Pancreas (tissue), 10 donors: Measurements from ENCODE around the gene WNT5A. TPM values are rescaled to one million over a fixed set of nuclear protein-coding genes. Genes with fewer than 3 reads are reported as not detected.

Experiments used
- ATAC-seq, 4 donors: fragments of 200-7000 bp; cut with Tn5 transposase; one replicate each; pipeline versions ENCODE4 v1.8.0 to v1.9.1; 2020; ENCODE audit warnings: mild to moderate bottlenecking in 4 of 4, moderate library complexity in 4 of 4
- DNase-seq, 6 donors: peaks; one replicate each; pipeline ENCODE4 v3.0.0-alpha.2; 2020
- FAIRE-seq: peaks from 2 replicates; lab custom pipeline; 2012; peaks lifted over from hg19 to GRCh38; lab: Jason Lieb, UNC
- H3K27ac ChIP-seq, 4 donors: fragments of 200-600 bp; sonication (generic); 1 replicate in 3 of 4; 2 replicates in 1 of 4; pipeline versions ENCODE4 v1.5.0 to v1.8.0; 2020
- H3K27me3 ChIP-seq, 4 donors: fragments of 200-600 bp; one replicate each; pipeline ENCODE4 v1.8.0; 2021
- H3K36me3 ChIP-seq, 3 donors: fragments of 200-600 bp; sonication (generic) in 1 of 3; one replicate each; pipeline versions ENCODE4 v1.5.0 to v1.8.0; 2020 to 2021
- H3K4me1 ChIP-seq, 3 donors: fragments of 200-600 bp; one replicate each; pipeline ENCODE4 v1.8.0; 2021
- H3K4me3 ChIP-seq, 4 donors: fragments of 200-600 bp; sonication (generic) in 2 of 4; one replicate each; pipeline versions ENCODE4 v1.5.0 to v1.8.0; 2020 to 2021
- H3K9me3 ChIP-seq, 4 donors: fragments of 200-600 bp; one replicate each; pipeline ENCODE4 v1.8.0; 2021
- WGBS, 2 donors: extraction: QIAGEN DNeasy Blood & Tissue Kit; methylation state at CpG; one replicate each; pipeline ENCODE4 v1.1.7; 2013; 5-methylcytosine and 5-hydroxymethylcytosine counted together
- intact Hi-C, 3 donors: fragments of 100-400 bp; cut with DNase I; formaldehyde crosslinking; loops; one replicate each; pipeline versions ENCODE4 v1.11.1 to v1.14.2; 2022
- polyA plus RNA-seq, 2 donors: library from polyadenylated mRNA; stranded (reverse); fragments of 200-250 nt; gene quantifications; one replicate each; pipeline ENCODE4 v1.2.3, GENCODE V29; 2013
- total RNA-seq, 6 donors: library from RNA; stranded (reverse); fragmentation: NEBNext Ultra II Directional in 4 of 6; extraction: Animal tissue kit (Norgen Biotek cat#: 25700) in 4 of 6; gene quantifications; one replicate each; pipeline versions ENCODE4 v1.2.1 to v1.2.4, GENCODE V29; 2021 to 2023
- TF ChIP-seq, protein P1 (sequence below), 4 donors: fragments of 200-600 bp; sonication (generic) in 3 of 4; IDR thresholded peaks; one replicate each; pipeline versions ENCODE4 v1.5.0 to v1.8.0; 2021; ENCODE audit warnings: antibody characterized with exemption in 4 of 4
- donor health status: healthy with polysubstance abuse.
- donor health status: DM: no; HTN: no; CAD: no; lungs with moderate emphysema.
- donor health status: DM: no; HTN: no; CAD: no.
- donor health status: control.
- donor health status: control.
- donor health status: Bipolar disorder and iron deficiency.
- donor health status: DM: yes; HTN: yes; CAD: no.
- donor health status: DM: no; HTN: no; CAD: no.
- donor health status: DM: no; HTN: no; CAD: no.
- donor health status: DM: yes; HTN: yes; CAD: no.

Gene WNT5A
- total RNA-seq: 1 to 10 TPM; 2.4 to 8.9 (median 5.6) TPM
- polyA plus RNA-seq: 1 to 10 TPM; 1.2 to 1.3 TPM

GRCh38 chr3:55486857-55487380 is at the start of gene WNT5A:
Gene WNT5A (minus strand): TSS chr3:55487306. CDS start chr3:55486985, 321 bp downstream.
- intact Hi-C loops: loop anchor here in 1 of 3 donors (10.0 kb wide), 2 partner anchors 258 to 408 kb away; no protein-coding TSS in a partner anchor
- 1% methylated on average over 49 to 52 of the region's 52 CpGs for WGBS, 2 donors

DNA sequence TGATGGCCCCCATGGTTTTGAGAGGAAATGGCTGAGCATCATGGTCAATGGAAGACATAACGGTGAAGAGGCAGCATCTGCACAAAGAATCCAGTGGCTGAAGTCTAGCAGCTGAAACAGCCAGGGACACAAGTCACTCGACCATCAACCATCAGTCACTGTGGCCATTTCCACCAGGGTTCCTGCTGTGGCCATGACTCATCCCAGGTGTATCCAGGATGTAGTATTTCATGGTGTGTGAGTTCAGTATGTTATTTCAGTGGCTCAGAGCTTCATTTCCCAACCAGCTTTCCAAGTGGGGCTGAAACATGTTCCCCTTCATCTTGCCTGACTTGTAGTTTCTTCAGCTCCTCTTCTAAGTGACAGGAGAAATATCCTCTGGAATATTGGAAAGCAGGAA is 47.8 kb upstream of the WNT5A start:
- no peaks in the 10 kb centered on the region for H3K27me3 ChIP-seq
- no peaks in the 10 kb centered on the region for H3K36me3 ChIP-seq
- H3K4me3 ChIP-seq: no peak overlapping the region
- no peak overlapping the region for H3K27ac ChIP-seq
- no peak for ATAC-seq
- FAIRE-seq: no peak
- no peaks in the 10 kb centered on the region for H3K4me1 ChIP-seq
- 83 to 93% methylated on average over 2 of the region's 2 CpGs for WGBS, 2 donors
- no peaks in the 10 kb centered on the region for H3K9me3 ChIP-seq
- intact Hi-C loops: no loop called here
- TF ChIP-seq, protein P1, sequence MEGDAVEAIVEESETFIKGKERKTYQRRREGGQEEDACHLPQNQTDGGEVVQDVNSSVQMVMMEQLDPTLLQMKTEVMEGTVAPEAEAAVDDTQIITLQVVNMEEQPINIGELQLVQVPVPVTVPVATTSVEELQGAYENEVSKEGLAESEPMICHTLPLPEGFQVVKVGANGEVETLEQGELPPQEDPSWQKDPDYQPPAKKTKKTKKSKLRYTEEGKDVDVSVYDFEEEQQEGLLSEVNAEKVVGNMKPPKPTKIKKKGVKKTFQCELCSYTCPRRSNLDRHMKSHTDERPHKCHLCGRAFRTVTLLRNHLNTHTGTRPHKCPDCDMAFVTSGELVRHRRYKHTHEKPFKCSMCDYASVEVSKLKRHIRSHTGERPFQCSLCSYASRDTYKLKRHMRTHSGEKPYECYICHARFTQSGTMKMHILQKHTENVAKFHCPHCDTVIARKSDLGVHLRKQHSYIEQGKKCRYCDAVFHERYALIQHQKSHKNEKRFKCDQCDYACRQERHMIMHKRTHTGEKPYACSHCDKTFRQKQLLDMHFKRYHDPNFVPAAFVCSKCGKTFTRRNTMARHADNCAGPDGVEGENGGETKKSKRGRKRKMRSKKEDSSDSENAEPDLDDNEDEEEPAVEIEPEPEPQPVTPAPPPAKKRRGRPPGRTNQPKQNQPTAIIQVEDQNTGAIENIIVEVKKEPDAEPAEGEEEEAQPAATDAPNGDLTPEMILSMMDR (IDR thresholded peaks at IDR 0.05): no peak
- DNase-seq: no peak

More at GRCh38 chr3:55486857-55487380, at the start of gene WNT5A:
- Histone ChIP-seq H3K27me3 (no peaks in the 10 kb centered on the region), H3K36me3 (no peaks in the 10 kb centered on the region), H3K9me3 (no peaks in the 10 kb centered on the region), H3K27ac (peak within 1 kb of the TSS; percentile 7 to 62 (median 58)), H3K4me1 (peaks cover 0 to under 1% (median 0%) of the 10 kb centered on the region in 3 donors), H3K4me3 (peak within 1 kb of the TSS; percentile 38 to 78 (median 69))
- FAIRE-seq: no peak
- TF ChIP-seq, protein P1 (IDR thresholded peaks at IDR 0.05): no peak
- peak; percentile 18 to 36 (median 24) for ATAC-seq
- DNase-seq: peak; percentile 28 to 83 (median 58)

DNA sequence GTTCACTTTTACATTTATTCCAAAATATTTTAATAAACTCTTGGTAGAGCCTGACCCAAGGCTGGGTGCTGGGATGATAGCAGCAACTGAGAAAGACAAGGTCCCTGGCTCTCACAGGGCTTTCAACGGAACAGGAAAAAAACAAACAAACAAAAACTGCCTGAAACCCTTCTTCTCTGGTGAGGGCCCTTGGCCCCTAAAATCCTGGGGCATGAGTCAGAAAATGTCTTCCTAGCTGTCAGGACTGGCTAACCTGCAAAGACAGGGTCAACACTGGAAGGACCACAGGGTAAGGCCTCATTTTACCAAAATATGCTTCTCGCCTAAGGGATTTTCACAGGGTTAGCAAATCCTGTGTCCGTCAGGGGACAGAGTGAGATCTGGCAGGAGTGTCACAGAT is 45.7 kb upstream of the WNT5A start:
- WGBS, 2 donors: 92 to 94% methylated on average over 3 of the region's 3 CpGs
- no peaks in the 10 kb centered on the region for H3K9me3 ChIP-seq
- H3K27ac ChIP-seq: no peak overlapping the region
- no peaks in the 10 kb centered on the region for H3K36me3 ChIP-seq
- ATAC-seq: no peak
- no peak overlapping the region for H3K4me3 ChIP-seq
- intact Hi-C loops: no loop called here
- no peaks in the 10 kb centered on the region for H3K27me3 ChIP-seq
- no peak for DNase-seq
- no peak for FAIRE-seq
- TF ChIP-seq, protein P1 (IDR thresholded peaks at IDR 0.05): no peak
- no peaks in the 10 kb centered on the region for H3K4me1 ChIP-seq

GRCh38 chr3:55531321-55531720 is 44.2 kb upstream of the WNT5A start:
- Histone ChIP-seq H3K4me3 (no peak overlapping the region), H3K36me3 (no peaks in the 10 kb centered on the region), H3K27ac (no peak overlapping the region), H3K4me1 (peaks cover 0 to 14% (median 8%) of the 10 kb centered on the region in 3 donors), H3K9me3 (no peaks in the 10 kb centered on the region), H3K27me3 (no peaks in the 10 kb centered on the region)
- DNase-seq: no peak
- ATAC-seq: no peak
- FAIRE-seq: no peak
- intact Hi-C loops: no loop called here
- TF ChIP-seq, protein P1 (IDR thresholded peaks at IDR 0.05): no peak
- 71 to 80% methylated on average over 1 of the region's 1 CpG for WGBS, 2 donors

- DNase-seq: no peak
- FAIRE-seq: no peak
- Histone ChIP-seq H3K4me3 (no peak overlapping the region), H3K9me3 (no peaks in the 10 kb centered on the region), H3K4me1 (peaks cover 4 to 23% (median 23%) of the 10 kb centered on the region in 3 donors), H3K36me3 (no peaks in the 10 kb centered on the region), H3K27ac (no peak overlapping the region), H3K27me3 (no peaks in the 10 kb centered on the region)
- TF ChIP-seq, protein P1 (IDR thresholded peaks at IDR 0.05): no peak
- intact Hi-C loops: no loop called here
- no peak for ATAC-seq
- 72 to 77% methylated on average over 4 of the region's 4 CpGs for WGBS, 2 donors
Observed at GRCh38 chr3:55527361-55527760, 40.3 kb upstream of the WNT5A start.
